HepG2 (cell line): ENCODE measurements around the gene PPY.

Experiments
- ARID5B ChIP-seq: IDR thresholded peaks from 2 replicates; pipeline ENCODE4 v1.4.0; 2020; ENCODE audit warnings: mild to moderate bottlenecking, missing genetic modification reagents
- FOSL1 ChIP-seq: sonication (generic); formaldehyde crosslinking; IDR thresholded peaks from 2 replicates; pipeline ENCODE4 v1.9.0; 2021; ENCODE audit warnings: missing genetic modification reagents, borderline replicate concordance
- FOXM1 ChIP-seq: sonication (generic); formaldehyde crosslinking; IDR thresholded peaks from 2 replicates; pipeline ENCODE4 v1.5.0; 2020; ENCODE audit warnings: missing genetic modification reagents
- FOXP4 ChIP-seq: sonication (generic); formaldehyde crosslinking; IDR thresholded peaks from 2 replicates; pipeline ENCODE4 v1.4.0; 2020; ENCODE audit warnings: missing genetic modification reagents
- MAX ChIP-seq: IDR thresholded peaks from 2 replicates; pipeline ENCODE4 v1.6.1; 2012; ENCODE audit warnings: inconsistent platforms
- NFE2 ChIP-seq: sonication (generic); formaldehyde crosslinking; IDR thresholded peaks from 2 replicates; pipeline ENCODE4 v1.4.0; 2020; ENCODE audit warnings: missing genetic modification reagents
- NR3C1 ChIP-seq: sonication (generic); formaldehyde crosslinking; IDR thresholded peaks from 2 replicates; pipeline ENCODE4 v1.4.0; 2020; ENCODE audit warnings: missing genetic modification reagents
- PAF1 ChIP-seq: IDR thresholded peaks from 2 replicates; pipeline ENCODE4 v1.6.1; 2016; ENCODE audit warnings: missing genetic modification reagents, missing compliant biosample characterization
- POLR2A ChIP-seq, 2 experiments: IDR thresholded peaks; 2 replicates each; pipeline ENCODE4 v1.6.1; 2011; ENCODE audit warnings: low read depth in 2 of 2, low read length in 2 of 2, mild to moderate bottlenecking in 1 of 2, moderate library complexity in 1 of 2; ENCODE audit not compliant: insufficient read depth in 1 of 2
- POLR2AphosphoS5 ChIP-seq: IDR thresholded peaks from 2 replicates; pipeline ENCODE4 v1.6.1; 2012; ENCODE audit warnings: low read depth, low read length
- RBM22 ChIP-seq: fragments of 200-400 bp; formaldehyde crosslinking; optimal IDR thresholded peaks from 2 replicates; pipeline ENCODE3; 2017; ENCODE audit warnings: mild to moderate bottlenecking, low read length, moderate library complexity
- SMAD1 ChIP-seq: sonication (generic); formaldehyde crosslinking; IDR thresholded peaks from 2 replicates; pipeline ENCODE4 v1.4.0; 2020; ENCODE audit warnings: missing genetic modification reagents, low read depth, mild to moderate bottlenecking, borderline replicate concordance
- TCF7L2 ChIP-seq: IDR thresholded peaks from 2 replicates; pipeline ENCODE4 v1.6.1; 2011; ENCODE audit warnings: mild to moderate bottlenecking, low read depth, low read length, moderate library complexity
- YY1 ChIP-seq: IDR thresholded peaks from 2 replicates; pipeline ENCODE4 v1.6.1; 2011; ENCODE audit warnings: low read length, low read depth, moderate library complexity, mild to moderate bottlenecking; ENCODE audit not compliant: insufficient read depth, insufficient replicate concordance

GRCh38 chr17:43931062-43931571, 11.2 kb downstream of the PPY start:
- no peak for TF ChIP-seq PAF1 (CRISPR knock-in tag)
- no peak for TF ChIP-seq RBM22
- TF ChIP-seq ARID5B (CRISPR knock-in tag), result peak; percentile 47; the same call in 1 of the 2 replicates
- no peak for TF ChIP-seq POLR2AphosphoS5
- no peak for TF ChIP-seq POLR2A (IDR thresholded peaks at IDR 0.05; ENCODE audit: insufficient read depth in 1 of 2, low read depth in 2 of 2, low read length in 2 of 2)
- no peak for TF ChIP-seq TCF7L2
- no peak for TF ChIP-seq FOSL1 (CRISPR knock-in tag)
- 0 out of 2 replicates have a peak, but pooled peaks have one; percentile 10 for TF ChIP-seq FOXP4 (CRISPR knock-in tag)
- no peak for TF ChIP-seq FOXM1 (CRISPR knock-in tag)
- TF ChIP-seq YY1, result no peak
- TF ChIP-seq NR3C1, result no peak
- TF ChIP-seq NFE2 (CRISPR knock-in tag), result no peak
- no peak for TF ChIP-seq MAX
- TF ChIP-seq SMAD1 (CRISPR knock-in tag), result no peak
